H9 (cell line): ENCODE data around the gene IWS1. TPM values are rescaled to one million over a fixed set of nuclear protein-coding genes. Genes with fewer than 3 reads are reported as not detected.

Source experiments
- DNase-seq: peaks from one replicate; pipeline ENCODE4 v3.0.0-alpha.2; 2017
- H2AFZ ChIP-seq: one replicate; pipeline ENCODE4 v1.6.1; 2013; ENCODE audit warnings: mild to moderate bottlenecking, low read length, control low read depth, moderate library complexity
- H2AK5ac ChIP-seq: 2 replicates; pipeline ENCODE4 v1.6.1; 2013; ENCODE audit warnings: low read length, control low read depth, mixed read lengths; ENCODE audit not compliant: insufficient read length
- H2BK120ac ChIP-seq: one replicate; pipeline ENCODE4 v1.6.1; 2013; ENCODE audit warnings: low read depth, mild to moderate bottlenecking, low read length, control low read depth, inconsistent platforms; ENCODE audit not compliant: poor library complexity, severe bottlenecking
- H2BK12ac ChIP-seq: 2 replicates; pipeline ENCODE4 v1.6.1; 2013; ENCODE audit warnings: low read length, control low read depth, mixed read lengths, low read depth; ENCODE audit not compliant: insufficient read length
- H2BK15ac ChIP-seq: 2 replicates; pipeline ENCODE4 v1.6.1; 2013; ENCODE audit warnings: low read depth, low read length, control low read depth
- H2BK20ac ChIP-seq: one replicate; pipeline ENCODE4 v1.6.1; 2013; ENCODE audit warnings: low read depth, mild to moderate bottlenecking, low read length, control low read depth, inconsistent platforms; ENCODE audit not compliant: poor library complexity, severe bottlenecking
- H2BK5ac ChIP-seq: 2 replicates; pipeline ENCODE4 v1.6.1; 2013; ENCODE audit warnings: low read length, control low read depth, mixed read lengths; ENCODE audit not compliant: insufficient read length
- H3K14ac ChIP-seq: 2 replicates; pipeline ENCODE4 v1.6.1; 2013; ENCODE audit warnings: low read length, control low read depth; ENCODE audit not compliant: insufficient read depth
- H3K18ac ChIP-seq: 2 replicates; pipeline ENCODE4 v1.6.1; 2013; ENCODE audit warnings: low read depth, mild to moderate bottlenecking, mixed read lengths, low read length, control low read depth; ENCODE audit not compliant: insufficient read length
- H3K23ac ChIP-seq: 2 replicates; pipeline ENCODE4 v1.6.1; 2013; ENCODE audit warnings: low read length, control low read depth, mixed read lengths, low read depth; ENCODE audit not compliant: insufficient read length
- H3K23me2 ChIP-seq: 2 replicates; pipeline ENCODE4 v1.6.1; 2013; ENCODE audit warnings: low read depth, mild to moderate bottlenecking, mixed read lengths, low read length, control low read depth; ENCODE audit not compliant: insufficient read length, poor library complexity, severe bottlenecking
- H3K27ac ChIP-seq: 2 replicates; pipeline ENCODE4 v1.5.1; 2013; ENCODE audit warnings: low read length, control low read depth, mixed read lengths, low read depth; ENCODE audit not compliant: insufficient read length
- H3K27me3 ChIP-seq: 2 replicates; pipeline ENCODE4 v1.6.1; 2013; ENCODE audit warnings: low read length, control low read depth, inconsistent platforms; ENCODE audit not compliant: insufficient read depth
- H3K4ac ChIP-seq: 2 replicates; pipeline ENCODE4 v1.6.1; 2013; ENCODE audit warnings: low read depth, mild to moderate bottlenecking, control low read depth, inconsistent platforms, low read length, moderate library complexity
- H3K4me1 ChIP-seq: 2 replicates; pipeline ENCODE4 v1.6.1; 2013; ENCODE audit warnings: low read length, control low read depth, inconsistent platforms; ENCODE audit not compliant: insufficient read depth
- H3K4me2 ChIP-seq: 2 replicates; pipeline ENCODE4 v1.6.1; 2013; ENCODE audit warnings: low read length, control low read depth, mixed read lengths; ENCODE audit not compliant: insufficient read length, insufficient read depth
- H3K56ac ChIP-seq: 2 replicates; pipeline ENCODE4 v1.6.1; 2013; ENCODE audit warnings: low read depth, mild to moderate bottlenecking, mixed read lengths, low read length, control low read depth; ENCODE audit not compliant: insufficient read length
- H3K79me1 ChIP-seq: 2 replicates; pipeline ENCODE4 v1.6.1; 2013; ENCODE audit warnings: low read depth, mild to moderate bottlenecking, moderate library complexity, low read length, control low read depth, inconsistent platforms; ENCODE audit not compliant: insufficient read depth, poor library complexity, severe bottlenecking
- H3K79me2 ChIP-seq: 2 replicates; pipeline ENCODE4 v1.6.1; 2013; ENCODE audit warnings: low read length, control low read depth, inconsistent platforms; ENCODE audit not compliant: insufficient read depth
- H3K9ac ChIP-seq: 2 replicates; pipeline ENCODE4 v1.6.1; 2013; ENCODE audit warnings: low read length, control low read depth, mixed read lengths; ENCODE audit not compliant: insufficient read length; ENCODE audit errors: extremely low read depth
- H3K9me3 ChIP-seq: one replicate; pipeline ENCODE4 v1.6.1; 2013; ENCODE audit warnings: low read depth, low read length, inconsistent platforms; ENCODE audit not compliant: control insufficient read depth
- H3T11ph ChIP-seq: one replicate; pipeline ENCODE4 v1.6.1; 2013; ENCODE audit warnings: mild to moderate bottlenecking, low read length, control low read depth, inconsistent platforms
- H4K20me1 ChIP-seq: one replicate; pipeline ENCODE4 v1.6.1; 2013; ENCODE audit not compliant: control insufficient read depth, insufficient read length, insufficient read depth
- H4K5ac ChIP-seq: 2 replicates; pipeline ENCODE4 v1.6.1; 2013; ENCODE audit warnings: low read depth, mild to moderate bottlenecking, mixed read lengths, low read length, control low read depth; ENCODE audit not compliant: insufficient read length
- H4K8ac ChIP-seq: replicated peaks from 2 replicates; pipeline ENCODE4 v1.6.1; 2013; ENCODE audit warnings: low read length, control low read depth, mixed read lengths, low read depth; ENCODE audit not compliant: insufficient read length
- H4K91ac ChIP-seq: 2 replicates; pipeline ENCODE4 v1.6.1; 2013; ENCODE audit warnings: low read depth, mild to moderate bottlenecking, moderate library complexity, mixed read lengths, low read length, control low read depth; ENCODE audit not compliant: insufficient read length
- H3K27ac Mint-ChIP-seq, 3 experiments: 2 replicates in 2 of 3; 3 replicates in 1 of 3; pipeline ENCODE4 v1.8.0; 2020 to 2021; ENCODE audit warnings: mixed read lengths in 3 of 3, mild to moderate bottlenecking in 1 of 3, moderate library complexity in 1 of 3
- H3K27me3 Mint-ChIP-seq: 2 replicates; pipeline ENCODE4 v1.8.0; 2021; ENCODE audit warnings: low read depth, mild to moderate bottlenecking, moderate library complexity, mixed read lengths
- H3K36me3 Mint-ChIP-seq, 3 experiments: 2 replicates in 2 of 3; 3 replicates in 1 of 3; pipeline ENCODE4 v1.8.0; 2020 to 2021; ENCODE audit warnings: low read depth in 3 of 3, mixed read lengths in 3 of 3; ENCODE audit not compliant: insufficient read depth in 1 of 3
- H3K4me1 Mint-ChIP-seq, 2 experiments: 2 replicates each; pipeline ENCODE4 v1.8.0; 2020; ENCODE audit warnings: mixed read lengths in 2 of 2
- H3K4me3 Mint-ChIP-seq, 2 experiments: 2 replicates in 1 of 2; 3 replicates in 1 of 2; pipeline ENCODE4 v1.8.0; 2020 to 2021; ENCODE audit warnings: mild to moderate bottlenecking in 2 of 2, mixed read lengths in 2 of 2, moderate library complexity in 1 of 2
- H3K9me3 Mint-ChIP-seq, 2 experiments: 2 replicates in 1 of 2; 3 replicates in 1 of 2; pipeline ENCODE4 v1.8.0; 2020; ENCODE audit warnings: mild to moderate bottlenecking in 2 of 2, mixed read lengths in 2 of 2, moderate library complexity in 1 of 2
- WGBS: extraction: QIAGEN DNeasy Blood & Tissue Kit; methylation state at CpG from one replicate; pipeline ENCODE4 v1.1.7; 2013; ENCODE audit warnings: missing lambda C conversion rate, low lambda C conversion rate, mixed read lengths; ENCODE audit not compliant: insufficient read length; ENCODE audit errors: extremely low coverage; 5-methylcytosine and 5-hydroxymethylcytosine counted together
- total RNA-seq: library from RNA; stranded (reverse); gene quantifications from 2 replicates; pipeline ENCODE4 v1.2.1, GENCODE V29; 2021
- TF ChIP-seq, protein P1 (sequence below): fragments of 200-600 bp; sonication (generic); conservative IDR thresholded peaks from 3 replicates; pipeline ENCODE4 v1.8.0; 2021; ENCODE audit warnings: antibody characterized with exemption, mild to moderate bottlenecking

Gene IWS1
- total RNA-seq, 1 experiment from 2014 or later: 66.2 TPM

DNA sequence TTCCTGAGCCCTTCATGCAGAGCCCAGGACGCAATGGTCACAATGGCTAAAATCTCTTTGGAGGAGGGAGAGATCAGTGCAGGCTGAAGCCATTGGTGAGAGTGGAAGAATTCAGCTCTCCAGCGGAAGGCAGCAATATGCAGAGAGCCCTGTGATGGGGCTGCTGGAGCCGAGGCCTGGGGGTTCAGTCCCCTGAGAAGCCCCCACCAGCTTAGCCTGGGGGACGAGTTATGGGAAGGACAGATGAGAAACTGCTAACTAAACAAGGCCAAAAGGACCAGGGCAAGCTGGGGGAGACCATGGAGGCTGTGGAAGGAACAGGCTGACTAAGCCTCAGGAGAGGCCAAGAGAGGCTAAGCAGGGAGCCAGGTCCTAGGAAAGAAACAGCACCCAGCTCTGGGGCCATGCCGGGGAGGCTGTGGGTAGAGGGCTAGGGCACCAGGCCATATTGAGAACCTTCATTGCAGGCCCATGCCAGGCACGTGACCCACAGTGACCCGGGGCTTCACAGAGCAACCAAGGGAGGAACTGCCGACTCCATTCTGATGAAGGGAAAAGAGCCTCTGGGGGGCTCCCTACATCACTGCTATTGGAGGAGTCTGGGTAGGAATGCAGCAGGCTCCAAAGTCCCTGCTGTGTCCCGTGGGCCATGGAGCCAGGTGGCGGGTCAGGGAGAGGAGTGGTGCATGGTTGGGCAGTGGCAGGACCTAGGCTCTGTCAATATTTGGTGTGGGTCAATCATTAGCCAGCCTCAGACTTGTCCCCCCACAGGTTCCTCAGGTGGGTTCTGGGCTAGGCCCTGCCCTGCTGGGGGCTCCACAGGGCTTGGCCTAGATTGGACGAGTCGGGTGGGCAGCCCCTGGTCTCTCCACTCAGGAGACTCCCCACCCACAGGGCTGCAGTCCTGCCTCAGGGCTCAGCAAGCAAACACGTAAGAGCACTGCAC is 88.2 kb downstream of the IWS1 start:
- Histone ChIP-seq H3K79me2 (no peaks in the 10 kb centered on the region), H3K79me1 (no peaks in the 10 kb centered on the region), H3K27me3 (no peaks in the 10 kb centered on the region), H2BK15ac (no peak overlapping the region), H2BK120ac (no peak overlapping the region), H3K56ac (no peak overlapping the region), H3K4ac (no peak overlapping the region), H3K4me1 (no peaks in the 10 kb centered on the region), H4K8ac (no peak overlapping the region), H3K27ac (no peak overlapping the region), H3K14ac (no peak overlapping the region), H4K91ac (no peak overlapping the region), H4K20me1 (no peaks in the 10 kb centered on the region), H3K23me2 (no peaks in the 10 kb centered on the region), H3T11ph (no peak overlapping the region), H2BK20ac (no peak overlapping the region), H3K9ac (no peak overlapping the region), H2AFZ (no peak overlapping the region), H3K9me3 (no peaks in the 10 kb centered on the region), H2BK12ac (no peak overlapping the region), H3K4me2 (no peak overlapping the region), H4K5ac (no peak overlapping the region), H3K23ac (no peak overlapping the region), H2AK5ac (no peak overlapping the region), H2BK5ac (no peak overlapping the region), H3K18ac (no peak overlapping the region)
- Mint-ChIP-seq H3K27ac (peak overlapping the region; percentile 18 to 93 (median 70); a peak in 3 of 7 replicates), H3K36me3 (no peaks in the 10 kb centered on the region; a peak in 1 of 7 replicates), H3K4me1 (peaks cover 3 to 10% of the 10 kb centered on the region in 2 experiments), H3K9me3 (peaks cover 6 to 8% of the 10 kb centered on the region in 2 experiments; a peak in 3 of 5 replicates), H3K4me3 (no peak overlapping the region; a peak in 1 of 5 replicates), H3K27me3 (peaks cover 4% of the 10 kb centered on the region; the same call in 1 of the 2 replicates)
- peak; percentile 46 for DNase-seq
- WGBS: no CpG with 5 or more reads among the region's 13 CpGs
- TF ChIP-seq, protein P1, sequence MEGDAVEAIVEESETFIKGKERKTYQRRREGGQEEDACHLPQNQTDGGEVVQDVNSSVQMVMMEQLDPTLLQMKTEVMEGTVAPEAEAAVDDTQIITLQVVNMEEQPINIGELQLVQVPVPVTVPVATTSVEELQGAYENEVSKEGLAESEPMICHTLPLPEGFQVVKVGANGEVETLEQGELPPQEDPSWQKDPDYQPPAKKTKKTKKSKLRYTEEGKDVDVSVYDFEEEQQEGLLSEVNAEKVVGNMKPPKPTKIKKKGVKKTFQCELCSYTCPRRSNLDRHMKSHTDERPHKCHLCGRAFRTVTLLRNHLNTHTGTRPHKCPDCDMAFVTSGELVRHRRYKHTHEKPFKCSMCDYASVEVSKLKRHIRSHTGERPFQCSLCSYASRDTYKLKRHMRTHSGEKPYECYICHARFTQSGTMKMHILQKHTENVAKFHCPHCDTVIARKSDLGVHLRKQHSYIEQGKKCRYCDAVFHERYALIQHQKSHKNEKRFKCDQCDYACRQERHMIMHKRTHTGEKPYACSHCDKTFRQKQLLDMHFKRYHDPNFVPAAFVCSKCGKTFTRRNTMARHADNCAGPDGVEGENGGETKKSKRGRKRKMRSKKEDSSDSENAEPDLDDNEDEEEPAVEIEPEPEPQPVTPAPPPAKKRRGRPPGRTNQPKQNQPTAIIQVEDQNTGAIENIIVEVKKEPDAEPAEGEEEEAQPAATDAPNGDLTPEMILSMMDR: no peak
